ENCODE measurements around the gene DHODH. TPM values are rescaled to one million over a fixed set of nuclear protein-coding genes. Genes with fewer than 3 reads are reported as not detected.
"Not testable (repeated sequence)": the region's sequence is repeated elsewhere in the genome, so short reads cannot be mapped to it uniquely, and the experiment has no call there.

Gene DHODH
- total and polyA plus RNA-seq, 10 donors: 3.3 to 9.9 (median 6.4) TPM

DNA sequence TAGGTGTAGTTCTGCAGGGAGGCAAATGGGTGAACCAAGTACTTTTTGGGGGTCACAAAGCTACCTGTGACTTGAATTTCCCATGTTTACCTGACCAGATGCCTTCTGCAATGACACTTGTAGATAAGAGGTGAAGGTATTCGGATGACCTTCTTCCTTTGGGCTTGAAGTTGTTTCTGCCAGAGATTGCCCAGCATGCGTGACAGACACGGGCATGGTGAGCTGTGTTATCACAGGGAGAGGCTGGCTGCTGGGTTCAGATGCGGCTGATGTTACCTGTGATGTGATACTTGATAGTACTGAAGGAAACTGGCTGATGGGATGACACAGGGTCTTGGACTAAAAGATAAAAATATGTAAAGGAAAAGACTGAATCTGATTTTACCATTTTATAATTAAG, 22.4 kb upstream of the DHODH start:
- no peaks in the 10 kb centered on the region for H3K4me1 ChIP-seq
- 56 to 64% (median 63%) methylated on average over 4 of the region's 4 CpGs for WGBS, 5 donors

DNA sequence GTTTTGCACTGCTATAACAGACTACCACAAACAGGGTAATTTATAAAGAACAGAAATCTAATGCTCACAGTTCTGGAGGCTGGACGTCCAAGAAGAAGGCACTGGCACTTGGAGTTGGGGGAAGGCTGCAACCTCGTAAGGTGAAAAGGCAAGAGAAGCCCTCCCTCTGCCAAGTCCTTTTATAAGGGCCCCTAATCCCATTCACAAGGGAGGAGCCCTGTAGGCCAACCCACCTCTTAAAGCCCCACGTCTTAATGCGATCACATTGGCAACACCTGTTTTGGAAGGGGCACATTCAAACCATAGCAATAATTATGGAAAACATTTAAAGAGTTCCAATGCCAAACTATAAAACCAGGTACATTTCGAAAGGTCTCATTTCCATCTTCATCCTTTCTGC, 13.5 kb upstream of the DHODH start:
- H3K27me3 ChIP-seq (replicated peaks in 1 of 7): peaks cover 0 to 13% (median 0%) of the 10 kb centered on the region in 7 donors
- 55 to 82% (median 68%) methylated on average over 5 of the region's 5 CpGs for WGBS, 5 donors
- H3K4me3 ChIP-seq: no peak overlapping the region
- no peaks in the 10 kb centered on the region for H3K9me3 ChIP-seq
- H3K36me3 ChIP-seq: no peaks in the 10 kb centered on the region
- no peak for DNase-seq
- TF ChIP-seq, protein P1, sequence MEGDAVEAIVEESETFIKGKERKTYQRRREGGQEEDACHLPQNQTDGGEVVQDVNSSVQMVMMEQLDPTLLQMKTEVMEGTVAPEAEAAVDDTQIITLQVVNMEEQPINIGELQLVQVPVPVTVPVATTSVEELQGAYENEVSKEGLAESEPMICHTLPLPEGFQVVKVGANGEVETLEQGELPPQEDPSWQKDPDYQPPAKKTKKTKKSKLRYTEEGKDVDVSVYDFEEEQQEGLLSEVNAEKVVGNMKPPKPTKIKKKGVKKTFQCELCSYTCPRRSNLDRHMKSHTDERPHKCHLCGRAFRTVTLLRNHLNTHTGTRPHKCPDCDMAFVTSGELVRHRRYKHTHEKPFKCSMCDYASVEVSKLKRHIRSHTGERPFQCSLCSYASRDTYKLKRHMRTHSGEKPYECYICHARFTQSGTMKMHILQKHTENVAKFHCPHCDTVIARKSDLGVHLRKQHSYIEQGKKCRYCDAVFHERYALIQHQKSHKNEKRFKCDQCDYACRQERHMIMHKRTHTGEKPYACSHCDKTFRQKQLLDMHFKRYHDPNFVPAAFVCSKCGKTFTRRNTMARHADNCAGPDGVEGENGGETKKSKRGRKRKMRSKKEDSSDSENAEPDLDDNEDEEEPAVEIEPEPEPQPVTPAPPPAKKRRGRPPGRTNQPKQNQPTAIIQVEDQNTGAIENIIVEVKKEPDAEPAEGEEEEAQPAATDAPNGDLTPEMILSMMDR (IDR thresholded peaks at IDR 0.05 in 8 of 11, conservative IDR thresholded peaks at IDR 0.05 in 3 of 11): no peak
- no peak for TF ChIP-seq POLR2AphosphoS5 (IDR thresholded peaks at IDR 0.05)
- no peak for TF ChIP-seq POLR2A (IDR thresholded peaks at IDR 0.05)
- intact Hi-C loops (cut with DNase I; ENCODE audit: low total_unique reads): no loop called here
- no peaks in the 10 kb centered on the region for H3K4me1 ChIP-seq
- H3K27ac ChIP-seq: no peak overlapping the region

More for the DNA sequence above, 22.4 kb upstream of the DHODH start:
- H3K27me3 ChIP-seq (replicated peaks in 1 of 7): peaks cover 0 to 34% (median 0%) of the 10 kb centered on the region in 7 donors
- no peaks in the 10 kb centered on the region for H3K9me3 ChIP-seq
- no peak overlapping the region for H3K4me3 ChIP-seq
- H3K36me3 ChIP-seq: no peaks in the 10 kb centered on the region
- H3K27ac ChIP-seq: no peak overlapping the region
- no peak for TF ChIP-seq POLR2AphosphoS5 (IDR thresholded peaks at IDR 0.05)
- no peak for TF ChIP-seq POLR2A (IDR thresholded peaks at IDR 0.05)
- TF ChIP-seq, protein P1 (IDR thresholded peaks at IDR 0.05 in 8 of 11, conservative IDR thresholded peaks at IDR 0.05 in 3 of 11): no peak
- intact Hi-C loops (cut with DNase I; ENCODE audit: low total_unique reads): no loop called here
- no peak for DNase-seq

DNA sequence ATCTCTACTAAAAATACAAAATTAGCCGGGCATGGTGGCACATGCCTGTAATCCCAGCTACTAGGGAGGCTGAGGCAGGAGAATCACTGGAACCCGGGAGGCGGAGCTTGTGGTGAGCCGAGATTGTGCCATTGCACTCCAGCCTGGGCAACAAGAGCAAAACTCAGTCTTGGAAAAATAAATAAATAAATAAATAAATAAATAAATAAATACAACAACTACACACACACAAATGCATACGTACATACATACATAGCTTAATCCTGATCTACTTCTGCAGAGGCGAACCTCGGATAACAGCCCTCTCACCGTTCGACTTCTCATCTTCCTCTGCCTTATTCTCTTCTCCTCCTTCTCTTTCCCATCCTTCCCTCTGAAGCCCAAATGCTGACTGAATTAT, 11.0 kb upstream of the DHODH start:
- H3K4me3 ChIP-seq; H3K36me3 ChIP-seq; intact Hi-C loops (cut with DNase I; ENCODE audit: low total_unique reads); H3K27ac ChIP-seq; H3K4me1 ChIP-seq; H3K9me3 ChIP-seq; DNase-seq: not testable (repeated sequence)
- 93 to 97% (median 94%) methylated on average over 9 of the region's 9 CpGs for WGBS, 5 donors
- peaks cover 0 to 13% (median 0%) of the 10 kb centered on the region in 7 donors for H3K27me3 ChIP-seq (replicated peaks in 1 of 7)

DNA sequence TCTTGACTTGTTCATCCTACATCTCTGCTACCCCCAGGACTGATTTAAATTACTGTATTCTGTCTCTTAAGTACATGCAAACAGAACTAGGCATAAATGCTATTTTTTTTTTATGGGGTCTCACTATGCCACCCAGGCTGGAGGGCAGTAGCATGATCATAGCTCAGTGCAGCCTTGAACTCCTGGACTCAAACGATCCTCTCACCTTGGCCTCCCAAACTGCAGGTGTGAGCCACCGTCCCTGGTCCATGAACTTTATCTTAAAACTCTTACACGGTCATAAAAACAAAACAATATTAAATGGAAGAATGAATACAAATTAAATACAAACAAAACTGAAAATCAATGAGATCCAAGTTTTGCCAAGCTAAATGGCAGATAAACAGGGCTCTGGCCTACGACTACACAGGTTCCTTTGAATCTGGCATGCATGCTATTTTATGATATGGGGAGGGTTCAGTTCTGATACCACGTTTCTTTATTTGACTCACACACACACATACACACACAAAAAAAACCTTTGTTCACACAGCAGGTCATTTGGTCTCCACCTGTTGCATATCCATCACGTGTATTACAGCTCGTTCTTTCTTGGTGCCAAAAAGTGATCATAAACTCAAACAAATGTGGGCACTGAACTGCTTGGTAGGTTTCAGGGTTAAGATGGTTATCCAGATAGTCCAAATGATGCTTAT, 7.2 kb upstream of the DHODH start:
- WGBS, 5 donors: 69 to 79% (median 74%) methylated on average over 7 of the region's 7 CpGs
- Histone ChIP-seq H3K9me3 (no peaks in the 10 kb centered on the region), H3K4me3 (no peak overlapping the region), H3K27me3 (replicated peaks in 1 of 7) (peaks cover 0 to 11% (median 0%) of the 10 kb centered on the region in 7 donors), H3K4me1 (no peaks in the 10 kb centered on the region), H3K27ac (no peak overlapping the region), H3K36me3 (no peaks in the 10 kb centered on the region)
- TF ChIP-seq POLR2A (IDR thresholded peaks at IDR 0.05) (no peak), POLR2AphosphoS5 (IDR thresholded peaks at IDR 0.05) (no peak)
- TF ChIP-seq, protein P1 (IDR thresholded peaks at IDR 0.05 in 8 of 11, conservative IDR thresholded peaks at IDR 0.05 in 3 of 11): no peak
- intact Hi-C loops (cut with DNase I; ENCODE audit: low total_unique reads): no loop called here
- DNase-seq: no peak
